ENCODE results near the gene TRIM2. TPM values are rescaled to one million over a fixed set of nuclear protein-coding genes. Genes with fewer than 3 reads are reported as not detected.

The TRIM2 gene
- total RNA-seq, 2 experiments from 2014 or later, result 0.63 to 1.4 TPM

DNA sequence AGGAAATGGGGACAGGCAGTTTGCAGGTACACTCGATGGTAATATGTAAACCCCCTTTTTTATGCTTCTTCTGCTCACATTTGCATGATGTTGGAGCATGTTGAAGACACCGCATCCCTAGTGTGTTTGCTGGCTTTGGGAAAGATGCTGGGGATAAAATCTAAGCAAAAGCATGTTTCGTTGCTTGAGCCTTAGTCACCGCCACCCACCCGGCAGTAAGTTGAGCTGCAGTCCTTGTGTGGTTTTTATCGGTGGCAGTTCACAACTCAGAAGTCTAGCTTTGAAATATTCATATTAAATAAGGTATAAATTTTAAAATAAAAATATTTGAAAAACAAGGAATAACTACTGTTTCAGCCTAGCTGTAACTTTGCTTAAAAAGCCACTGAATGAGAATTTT is 118.5 kb downstream of the TRIM2 start:
- H3K4me3 Mint-ChIP-seq, result no peak overlapping the region
- H3K27me3 Mint-ChIP-seq, result peaks cover 7% of the 10 kb centered on the region
- POLR2A ChIA-PET, result no interaction called here
- ATAC-seq (no peak), DNase-seq (no peak)
- H3K27ac Mint-ChIP-seq, result no peak overlapping the region
- no peaks in the 10 kb centered on the region for H3K9me3 Mint-ChIP-seq
- peaks cover 2% of the 10 kb centered on the region for H3K4me1 Mint-ChIP-seq (ENCODE audit: low read depth)
- CTCF ChIA-PET, result interaction anchor here (0.8 to 1.8 kb wide), 6 partner anchors 49 to 427 kb away, joined by 3 to 13 read pairs (median 3); no protein-coding TSS in a partner anchor
- intact Hi-C loops (cut with micrococcal nuclease), result no loop called here
- TF ChIP-seq, protein P1, sequence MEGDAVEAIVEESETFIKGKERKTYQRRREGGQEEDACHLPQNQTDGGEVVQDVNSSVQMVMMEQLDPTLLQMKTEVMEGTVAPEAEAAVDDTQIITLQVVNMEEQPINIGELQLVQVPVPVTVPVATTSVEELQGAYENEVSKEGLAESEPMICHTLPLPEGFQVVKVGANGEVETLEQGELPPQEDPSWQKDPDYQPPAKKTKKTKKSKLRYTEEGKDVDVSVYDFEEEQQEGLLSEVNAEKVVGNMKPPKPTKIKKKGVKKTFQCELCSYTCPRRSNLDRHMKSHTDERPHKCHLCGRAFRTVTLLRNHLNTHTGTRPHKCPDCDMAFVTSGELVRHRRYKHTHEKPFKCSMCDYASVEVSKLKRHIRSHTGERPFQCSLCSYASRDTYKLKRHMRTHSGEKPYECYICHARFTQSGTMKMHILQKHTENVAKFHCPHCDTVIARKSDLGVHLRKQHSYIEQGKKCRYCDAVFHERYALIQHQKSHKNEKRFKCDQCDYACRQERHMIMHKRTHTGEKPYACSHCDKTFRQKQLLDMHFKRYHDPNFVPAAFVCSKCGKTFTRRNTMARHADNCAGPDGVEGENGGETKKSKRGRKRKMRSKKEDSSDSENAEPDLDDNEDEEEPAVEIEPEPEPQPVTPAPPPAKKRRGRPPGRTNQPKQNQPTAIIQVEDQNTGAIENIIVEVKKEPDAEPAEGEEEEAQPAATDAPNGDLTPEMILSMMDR (IDR thresholded peaks at IDR 0.05), result no peak
- no peaks in the 10 kb centered on the region for H3K36me3 Mint-ChIP-seq (ENCODE audit: low read depth)

DNA sequence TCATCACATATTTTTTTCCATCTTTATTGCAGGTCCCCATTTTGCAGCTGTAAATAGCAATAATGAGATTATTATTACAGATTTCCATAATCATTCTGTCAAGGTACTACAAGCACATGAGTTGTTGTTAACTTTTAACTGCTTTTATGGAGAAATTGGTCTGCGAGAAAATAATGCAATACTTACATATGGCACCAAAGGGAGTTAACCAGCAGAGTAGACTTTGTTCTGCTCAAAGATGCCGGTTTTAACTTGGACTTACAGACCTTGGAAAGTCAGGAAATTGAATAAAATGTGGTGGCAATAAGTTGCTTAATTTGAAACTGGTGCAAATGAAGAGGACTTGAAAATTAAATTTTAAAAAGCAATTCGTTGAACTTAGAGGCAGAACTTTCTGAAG is 119.8 kb downstream of the TRIM2 start:
- peaks cover 2% of the 10 kb centered on the region for H3K4me1 Mint-ChIP-seq (ENCODE audit: low read depth)
- H3K27ac Mint-ChIP-seq, result no peak overlapping the region
- peaks cover 7% of the 10 kb centered on the region for H3K27me3 Mint-ChIP-seq
- ChIA-PET POLR2A (no interaction called here), CTCF (interaction anchor here (1.2 kb wide), 1 partner anchor 426 kb away, joined by 3 read pairs; no protein-coding TSS in a partner anchor)
- H3K9me3 Mint-ChIP-seq, result no peaks in the 10 kb centered on the region
- no peak for DNase-seq
- no peaks in the 10 kb centered on the region for H3K36me3 Mint-ChIP-seq (ENCODE audit: low read depth)
- TF ChIP-seq, protein P1 (IDR thresholded peaks at IDR 0.05), result no peak
- intact Hi-C loops (cut with micrococcal nuclease), result no loop called here
- H3K4me3 Mint-ChIP-seq, result no peak overlapping the region
- ATAC-seq, result no peak

DNA sequence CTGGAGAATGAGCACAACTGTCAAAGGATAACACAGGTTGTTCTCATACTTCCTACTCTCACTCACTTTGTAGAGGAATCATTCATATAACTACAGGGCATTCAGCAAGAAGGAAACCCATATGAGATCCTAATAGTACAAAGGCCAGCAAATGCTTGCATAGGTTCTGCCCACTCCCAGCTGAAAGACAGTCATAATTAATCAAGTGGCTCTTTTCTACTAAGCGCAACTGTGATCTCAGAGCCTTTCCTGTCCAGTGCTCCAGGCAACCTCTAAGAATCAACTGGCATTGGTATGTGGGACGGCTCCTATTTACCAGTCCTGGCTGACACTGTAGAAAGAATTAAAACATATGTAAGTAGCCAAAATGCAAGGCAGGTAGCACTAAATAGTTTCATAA is 121.3 kb downstream of the TRIM2 start:
- Mint-ChIP-seq H3K4me3 (no peak overlapping the region), H3K27ac (no peak overlapping the region), H3K4me1 (ENCODE audit: low read depth) (peaks cover 2% of the 10 kb centered on the region), H3K36me3 (ENCODE audit: low read depth) (no peaks in the 10 kb centered on the region), H3K9me3 (no peaks in the 10 kb centered on the region), H3K27me3 (peaks cover 7% of the 10 kb centered on the region)
- ATAC-seq (no peak), DNase-seq (no peak)
- POLR2A ChIA-PET, result no interaction called here
- CTCF ChIA-PET, result interaction anchor here (0.8 to 1.4 kb wide), 5 partner anchors 10 to 324 kb away, joined by 3 to 4 read pairs (median 3); no protein-coding TSS in a partner anchor
- intact Hi-C loops (cut with micrococcal nuclease), result no loop called here
- TF ChIP-seq, protein P1 (IDR thresholded peaks at IDR 0.05), result no peak

- no peak for DNase-seq
- Mint-ChIP-seq H3K27ac (no peak overlapping the region), H3K4me1 (ENCODE audit: low read depth) (peaks cover 2% of the 10 kb centered on the region), H3K9me3 (no peaks in the 10 kb centered on the region), H3K4me3 (no peak overlapping the region), H3K36me3 (ENCODE audit: low read depth) (no peaks in the 10 kb centered on the region), H3K27me3 (peaks cover 7% of the 10 kb centered on the region)
- TF ChIP-seq, protein P1 (IDR thresholded peaks at IDR 0.05), result no peak
- ChIA-PET POLR2A (no interaction called here), CTCF (interaction anchor here (0.8 to 1.4 kb wide), 5 partner anchors 9 to 323 kb away, joined by 3 to 4 read pairs (median 3); no protein-coding TSS in a partner anchor)
- no peak for ATAC-seq
- intact Hi-C loops (cut with micrococcal nuclease), result no loop called here
Measured at GRCh38 chr4:153326513-153326912, 122.3 kb downstream of the TRIM2 start.

- Mint-ChIP-seq H3K9me3 (no peaks in the 10 kb centered on the region), H3K27ac (no peak overlapping the region), H3K4me1 (ENCODE audit: low read depth) (peaks cover 2% of the 10 kb centered on the region), H3K36me3 (ENCODE audit: low read depth) (no peaks in the 10 kb centered on the region), H3K27me3 (peaks cover 7% of the 10 kb centered on the region), H3K4me3 (no peak overlapping the region)
- intact Hi-C loops (cut with micrococcal nuclease), result no loop called here
- CTCF ChIA-PET, result no interaction called here
- ATAC-seq, result no peak
- TF ChIP-seq, protein P1 (IDR thresholded peaks at IDR 0.05), result no peak
- no peak for DNase-seq
- POLR2A ChIA-PET, result no interaction called here
Measured at GRCh38 chr4:153327247-153327646, 123.0 kb downstream of the TRIM2 start.

Data from activated CD8-positive, alpha-beta T cell treated with anti-CD3 and anti-CD28 coated beads for 36 hours (primary cell).